K562 (cell line): ENCODE measurements around the gene NUP210. TPM values are rescaled to one million over a fixed set of nuclear protein-coding genes. Genes with fewer than 3 reads are reported as not detected.
A peak's percentile ranks its signal among the peaks of the same experiment; 100 is the strongest.

ENCODE experiments used
- ARID1B ChIP-seq: fragments of 450-650 bp; IDR thresholded peaks from 2 replicates; pipeline ENCODE4 v1.6.1; 2016; ENCODE audit warnings: antibody characterized with exemption, mild to moderate bottlenecking, inconsistent platforms
- NEUROD1 ChIP-seq: fragments of 150-350 bp; IDR thresholded peaks from 2 replicates; pipeline ENCODE4 v1.6.1; 2014; ENCODE audit warnings: borderline replicate concordance, low read length, low read depth; ENCODE audit not compliant: partially characterized antibody
- NR3C1 ChIP-seq: sonication (generic); formaldehyde crosslinking; IDR thresholded peaks from 2 replicates; pipeline ENCODE4 v1.8.1; 2022; ENCODE audit warnings: missing genetic modification reagents
- POLR2G ChIP-seq: fragments of 200-400 bp; formaldehyde crosslinking; IDR thresholded peaks from 2 replicates; pipeline ENCODE4 v1.6.1; 2017; ENCODE audit warnings: low read depth, mild to moderate bottlenecking, antibody characterized with exemption, low read length, moderate library complexity
- PRPF4 ChIP-seq: fragments of 200-400 bp; formaldehyde crosslinking; IDR thresholded peaks from one replicate; pipeline ENCODE4 v1.6.1; 2017; ENCODE audit warnings: low read length, low read depth, mild to moderate bottlenecking; ENCODE audit not compliant: insufficient read depth, poor library complexity, severe bottlenecking
- SMAD4 ChIP-seq: fragments of 250-450 bp; sonication (Bioruptor Pico); conservative IDR thresholded peaks from 2 replicates; pipeline ENCODE4 v1.8.0; 2021; ENCODE audit warnings: inconsistent platforms, mild to moderate bottlenecking, moderate library complexity
- SPI1 ChIP-seq: IDR thresholded peaks from 2 replicates; pipeline ENCODE4 v1.6.1; 2011; ENCODE audit warnings: low read depth, low read length, control low read depth, borderline replicate concordance
- TBL1XR1 ChIP-seq, 2 experiments: IDR thresholded peaks; 2 replicates each; pipeline ENCODE4 v1.6.1; 2012; ENCODE audit warnings: improper control_type of control experiment in 2 of 2, low read length in 2 of 2, mild to moderate bottlenecking in 1 of 2
- UBTF ChIP-seq, 2 experiments: IDR thresholded peaks; 2 replicates each; pipeline ENCODE4 v1.6.1; 2012; ENCODE audit warnings: improper control_type of control experiment in 2 of 2, low read depth in 2 of 2, low read length in 2 of 2, borderline replicate concordance in 1 of 2
- YBX1 ChIP-seq: fragments of 450-650 bp; IDR thresholded peaks from 2 replicates; pipeline ENCODE4 v1.7.1; 2016; ENCODE audit warnings: mild to moderate bottlenecking
- ZBTB1 ChIP-seq: sonication (generic); formaldehyde crosslinking; IDR thresholded peaks from 2 replicates; pipeline ENCODE4 v1.8.1; 2023; ENCODE audit warnings: missing genetic modification reagents, low read depth, mild to moderate bottlenecking, borderline replicate concordance
- polyA plus RNA-seq, 8 experiments: library from polyadenylated mRNA; depleted of rRNA in 4 of 8; stranded (reverse) in 5 of 8; unstranded in 3 of 8; fragments of >200 nt; fragmentation: Nextera tagmentation in 2 of 8; fragmentation: Illumina TruSeq in 1 of 8; extraction: Ambion mirVana in 2 of 8; extraction: Trizol in 1 of 8; gene quantifications; 2 replicates each; pipeline versions ENCODE4 v1.2.1 to v1.2.3, GENCODE V29; 2011 to 2014; ENCODE audit warnings: inconsistent platforms in 1 of 8, missing spikeins in 1 of 8
- total RNA-seq, 7 experiments: library from RNA; depleted of rRNA in 6 of 7; stranded (reverse); fragments of >200 nt in 6 of 7; fragmentation: Illumina TruSeq in 2 of 7; extraction: Trizol in 2 of 7; gene quantifications; 2 replicates each; pipeline versions ENCODE4 v1.2.1 to v1.2.3, GENCODE V29; 2011 to 2021; ENCODE audit warnings: low replicate concordance in 1 of 7
- TF ChIP-seq, protein P1 (sequence below), 2 experiments: fragments of 450-650 bp; IDR thresholded peaks; 2 replicates each; pipeline ENCODE4 v1.6.1; 2016; ENCODE audit warnings: mild to moderate bottlenecking in 2 of 2, borderline replicate concordance in 1 of 2, low read depth in 1 of 2, moderate library complexity in 1 of 2
- TF ChIP-seq, protein P2 (sequence below): fragments of 250-450 bp; sonication (Bioruptor Pico); IDR thresholded peaks from 2 replicates; pipeline ENCODE4 v1.4.0; 2020; ENCODE audit warnings: mild to moderate bottlenecking

Gene NUP210
- total and polyA plus RNA-seq, 9 of the 15 experiments (the other 6 are each of a cell fraction or from before 2014, with no cell fraction given), result 1.2 to 138 (median 44.0) TPM

GRCh38 chr3:13419505-13420044 lies 547 bp downstream of the NUP210 start (continued):
- TF ChIP-seq SMAD4 (peak; percentile 79), ZBTB1 (CRISPR knock-in tag) (peak; percentile 93), ARID1B (no peak), UBTF (IDR thresholded peaks at IDR 0.05; ENCODE audit: borderline replicate concordance in 1 of 2, low read depth in 2 of 2, low read length in 2 of 2) (peak; percentile 16 to 23; a peak in 2 of 4 replicates), PRPF4 (peak; percentile 55), POLR2G (peak; percentile 70; the same call in 1 of the 2 replicates), TBL1XR1 (IDR thresholded peaks at IDR 0.05; ENCODE audit: low read length in 2 of 2) (no peak), NEUROD1 (no peak), SPI1 (peak; percentile 43; the same call in 1 of the 2 replicates), NR3C1 (peak; percentile 85; the same call in 1 of the 2 replicates), YBX1 (no peak)
- TF ChIP-seq, protein P1, sequence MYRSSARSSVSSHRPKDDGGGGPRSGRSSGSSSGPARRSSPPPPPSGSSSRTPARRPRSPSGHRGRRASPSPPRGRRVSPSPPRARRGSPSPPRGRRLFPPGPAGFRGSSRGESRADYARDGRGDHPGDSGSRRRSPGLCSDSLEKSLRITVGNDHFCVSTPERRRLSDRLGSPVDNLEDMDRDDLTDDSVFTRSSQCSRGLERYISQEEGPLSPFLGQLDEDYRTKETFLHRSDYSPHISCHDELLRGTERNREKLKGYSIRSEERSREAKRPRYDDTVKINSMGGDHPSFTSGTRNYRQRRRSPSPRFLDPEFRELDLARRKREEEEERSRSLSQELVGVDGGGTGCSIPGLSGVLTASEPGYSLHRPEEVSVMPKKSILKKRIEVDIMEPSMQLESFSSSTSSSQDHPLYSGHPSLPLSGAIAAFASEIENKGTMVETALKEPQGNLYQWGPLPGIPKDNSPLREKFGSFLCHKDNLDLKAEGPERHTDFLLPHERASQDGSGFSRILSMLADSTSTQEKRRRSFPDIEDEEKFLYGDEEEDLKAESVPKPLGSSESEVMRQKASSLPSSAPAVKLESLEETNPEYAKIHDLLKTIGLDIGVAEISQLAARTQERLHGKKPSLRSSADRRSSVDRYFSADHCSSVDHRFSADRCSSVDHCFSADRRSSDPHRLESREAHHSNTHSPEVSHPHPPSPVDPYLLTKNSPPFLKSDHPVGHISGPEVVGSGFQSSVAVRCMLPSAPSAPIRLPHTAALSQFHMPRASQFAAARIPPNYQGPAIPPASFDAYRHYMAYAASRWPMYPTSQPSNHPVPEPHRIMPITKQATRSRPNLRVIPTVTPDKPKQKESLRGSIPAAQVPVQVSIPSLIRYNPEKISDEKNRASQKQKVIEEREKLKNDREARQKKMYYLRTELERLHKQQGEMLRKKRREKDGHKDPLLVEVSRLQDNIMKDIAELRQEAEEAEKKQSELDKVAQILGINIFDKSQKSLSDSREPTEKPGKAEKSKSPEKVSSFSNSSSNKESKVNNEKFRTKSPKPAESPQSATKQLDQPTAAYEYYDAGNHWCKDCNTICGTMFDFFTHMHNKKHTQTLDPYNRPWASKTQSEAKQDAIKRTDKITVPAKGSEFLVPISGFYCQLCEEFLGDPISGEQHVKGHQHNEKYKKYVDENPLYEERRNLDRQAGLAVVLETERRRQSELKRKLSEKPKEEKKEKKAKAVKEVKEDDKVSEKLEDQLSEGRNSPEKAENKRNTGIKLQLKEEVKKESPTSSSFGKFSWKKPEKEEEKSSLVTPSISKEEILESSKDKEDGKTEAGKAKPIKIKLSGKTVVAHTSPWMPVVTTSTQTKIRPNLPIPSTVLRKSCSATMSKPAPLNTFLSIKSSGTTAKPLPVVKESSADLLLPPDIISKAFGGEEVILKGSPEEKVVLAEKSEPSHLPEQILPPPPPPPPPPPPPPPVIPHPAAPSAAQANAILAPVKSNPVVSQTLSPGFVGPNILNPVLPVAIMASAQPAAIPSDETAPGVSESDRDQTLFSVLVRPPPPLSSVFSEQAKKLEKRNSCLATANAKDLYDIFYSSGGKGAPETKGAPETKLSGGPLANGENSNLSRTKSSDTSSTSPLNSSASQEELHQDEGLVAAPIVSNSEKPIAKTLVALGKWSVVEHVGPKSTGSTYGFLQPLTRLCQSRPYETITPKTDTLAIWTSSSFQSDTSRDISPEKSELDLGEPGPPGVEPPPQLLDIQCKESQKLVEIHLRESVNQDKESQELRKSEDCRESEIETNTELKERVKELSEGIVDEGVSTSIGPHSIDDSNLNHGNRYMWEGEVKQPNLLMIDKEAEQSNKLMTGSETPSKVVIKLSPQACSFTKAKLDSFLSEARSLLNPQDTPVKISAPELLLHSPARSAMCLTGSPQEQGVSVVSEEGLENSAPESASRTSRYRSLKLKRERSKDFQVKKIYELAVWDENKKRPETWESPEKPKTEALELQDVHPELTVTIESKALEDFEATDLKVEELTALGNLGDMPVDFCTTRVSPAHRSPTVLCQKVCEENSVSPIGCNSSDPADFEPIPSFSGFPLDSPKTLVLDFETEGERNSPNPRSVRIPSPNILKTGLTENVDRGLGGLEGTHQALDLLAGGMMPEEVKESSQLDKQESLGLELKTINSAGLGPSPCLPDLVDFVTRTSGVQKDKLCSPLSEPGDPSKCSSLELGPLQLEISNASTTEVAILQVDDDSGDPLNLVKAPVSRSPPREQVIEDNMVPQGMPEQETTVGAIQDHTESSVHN (IDR thresholded peaks at IDR 0.05; ENCODE audit: borderline replicate concordance in 1 of 2, low read depth in 1 of 2), result no peak
- TF ChIP-seq, protein P2, sequence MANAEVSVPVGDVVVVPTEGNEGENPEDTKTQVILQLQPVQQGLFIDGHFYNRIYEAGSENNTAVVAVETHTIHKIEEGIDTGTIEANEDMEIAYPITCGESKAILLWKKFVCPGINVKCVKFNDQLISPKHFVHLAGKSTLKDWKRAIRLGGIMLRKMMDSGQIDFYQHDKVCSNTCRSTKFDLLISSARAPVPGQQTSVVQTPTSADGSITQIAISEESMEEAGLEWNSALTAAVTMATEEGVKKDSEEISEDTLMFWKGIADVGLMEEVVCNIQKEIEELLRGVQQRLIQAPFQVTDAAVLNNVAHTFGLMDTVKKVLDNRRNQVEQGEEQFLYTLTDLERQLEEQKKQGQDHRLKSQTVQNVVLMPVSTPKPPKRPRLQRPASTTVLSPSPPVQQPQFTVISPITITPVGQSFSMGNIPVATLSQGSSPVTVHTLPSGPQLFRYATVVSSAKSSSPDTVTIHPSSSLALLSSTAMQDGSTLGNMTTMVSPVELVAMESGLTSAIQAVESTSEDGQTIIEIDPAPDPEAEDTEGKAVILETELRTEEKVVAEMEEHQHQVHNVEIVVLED (CRISPR knock-in tag), result peak; percentile 14; the same call in 1 of the 2 replicates
